Mesothelial cell of epicardium (in vitro differentiated cells): ENCODE measurements around the gene EXOSC1. TPM values are rescaled to one million over a fixed set of nuclear protein-coding genes. Genes with fewer than 3 reads are reported as not detected.
A peak's percentile ranks its signal among the peaks of the same experiment; 100 is the strongest.
"Not testable (repeated sequence)": the region's sequence is repeated elsewhere in the genome, so short reads cannot be mapped to it uniquely, and the experiment has no call there.

ENCODE experiments used
- DNase-seq, 2 experiments: peaks; one replicate each; pipeline ENCODE4 v3.0.0; 2021; ENCODE audit warnings: low spot score in 2 of 2; ENCODE audit not compliant: unreplicated experiment in 2 of 2
- H3K27ac Mint-ChIP-seq: 2 replicates; pipeline ENCODE4 v1.8.0; 2021; ENCODE audit warnings: mixed read lengths
- H3K27me3 Mint-ChIP-seq: 2 replicates; pipeline ENCODE4 v1.8.0; 2021; ENCODE audit warnings: low read depth, mixed read lengths
- H3K36me3 Mint-ChIP-seq: 2 replicates; pipeline ENCODE4 v1.8.0; 2021; ENCODE audit warnings: mixed read lengths
- H3K4me1 Mint-ChIP-seq: 2 replicates; pipeline ENCODE4 v1.8.0; 2021; ENCODE audit warnings: mixed read lengths
- H3K4me3 Mint-ChIP-seq: 2 replicates; pipeline ENCODE4 v1.8.0; 2021; ENCODE audit warnings: mild to moderate bottlenecking, moderate library complexity, mixed read lengths
- H3K9me3 Mint-ChIP-seq: 2 replicates; pipeline ENCODE4 v1.8.0; 2021; ENCODE audit warnings: mixed read lengths
- total RNA-seq: library from RNA; stranded (reverse); gene quantifications from 3 replicates; pipeline ENCODE4 v1.2.1, GENCODE V29; 2021
- TF ChIP-seq, protein P1 (sequence below): fragments of 200-600 bp; sonication (generic); IDR thresholded peaks from one replicate; pipeline ENCODE4 v1.5.0; 2021; ENCODE audit warnings: antibody characterized with exemption; ENCODE audit not compliant: unreplicated experiment

Gene EXOSC1
- total RNA-seq, 1 donor from 2014 or later, result 28.2 TPM

- TF ChIP-seq, protein P1, sequence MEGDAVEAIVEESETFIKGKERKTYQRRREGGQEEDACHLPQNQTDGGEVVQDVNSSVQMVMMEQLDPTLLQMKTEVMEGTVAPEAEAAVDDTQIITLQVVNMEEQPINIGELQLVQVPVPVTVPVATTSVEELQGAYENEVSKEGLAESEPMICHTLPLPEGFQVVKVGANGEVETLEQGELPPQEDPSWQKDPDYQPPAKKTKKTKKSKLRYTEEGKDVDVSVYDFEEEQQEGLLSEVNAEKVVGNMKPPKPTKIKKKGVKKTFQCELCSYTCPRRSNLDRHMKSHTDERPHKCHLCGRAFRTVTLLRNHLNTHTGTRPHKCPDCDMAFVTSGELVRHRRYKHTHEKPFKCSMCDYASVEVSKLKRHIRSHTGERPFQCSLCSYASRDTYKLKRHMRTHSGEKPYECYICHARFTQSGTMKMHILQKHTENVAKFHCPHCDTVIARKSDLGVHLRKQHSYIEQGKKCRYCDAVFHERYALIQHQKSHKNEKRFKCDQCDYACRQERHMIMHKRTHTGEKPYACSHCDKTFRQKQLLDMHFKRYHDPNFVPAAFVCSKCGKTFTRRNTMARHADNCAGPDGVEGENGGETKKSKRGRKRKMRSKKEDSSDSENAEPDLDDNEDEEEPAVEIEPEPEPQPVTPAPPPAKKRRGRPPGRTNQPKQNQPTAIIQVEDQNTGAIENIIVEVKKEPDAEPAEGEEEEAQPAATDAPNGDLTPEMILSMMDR, result no peak
- Mint-ChIP-seq H3K4me1 (no peaks in the 10 kb centered on the region), H3K9me3 (no peaks in the 10 kb centered on the region), H3K27ac (peak overlapping the region; percentile 34), H3K4me3 (no peak overlapping the region), H3K36me3 (peaks cover 11% of the 10 kb centered on the region), H3K27me3 (no peaks in the 10 kb centered on the region)
- no peak for DNase-seq
Observed at GRCh38 chr10:97483921-97484320, 38.1 kb upstream of the EXOSC1 start.

- no peaks in the 10 kb centered on the region for H3K27me3 Mint-ChIP-seq
- H3K4me1 Mint-ChIP-seq, result no peaks in the 10 kb centered on the region
- TF ChIP-seq, protein P1, result no peak
- peaks cover 11% of the 10 kb centered on the region for H3K36me3 Mint-ChIP-seq
- H3K27ac Mint-ChIP-seq, result peak overlapping the region; percentile 34
- H3K4me3 Mint-ChIP-seq, result no peak overlapping the region
- H3K9me3 Mint-ChIP-seq, result no peaks in the 10 kb centered on the region
- DNase-seq, result no peak
Observed at GRCh38 chr10:97483506-97483905, 37.7 kb upstream of the EXOSC1 start.

DNA sequence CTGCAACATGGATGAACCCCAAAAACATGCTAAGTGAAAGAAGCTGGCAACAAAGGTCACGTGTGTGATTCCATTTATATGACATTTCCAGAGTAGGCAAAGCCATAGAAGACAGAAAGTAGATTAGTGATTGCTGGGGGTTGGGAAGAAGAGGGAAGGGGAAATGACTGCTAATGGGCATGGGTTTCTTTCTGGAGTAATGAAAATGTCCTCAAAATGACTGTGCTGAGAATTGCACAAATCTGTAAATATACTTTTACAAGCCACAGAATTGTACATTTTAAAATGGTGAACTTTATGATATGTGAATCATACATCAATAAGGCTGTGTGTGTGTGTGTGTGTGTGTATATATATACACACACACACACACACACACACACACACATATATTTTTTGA, 36.6 kb upstream of the EXOSC1 start:
- Mint-ChIP-seq H3K9me3 (no peaks in the 10 kb centered on the region), H3K27me3 (no peaks in the 10 kb centered on the region), H3K4me3 (no peak overlapping the region), H3K27ac (no peak overlapping the region), H3K36me3 (peaks cover 12% of the 10 kb centered on the region), H3K4me1 (no peaks in the 10 kb centered on the region)
- TF ChIP-seq, protein P1, result no peak
- no peak for DNase-seq

DNA sequence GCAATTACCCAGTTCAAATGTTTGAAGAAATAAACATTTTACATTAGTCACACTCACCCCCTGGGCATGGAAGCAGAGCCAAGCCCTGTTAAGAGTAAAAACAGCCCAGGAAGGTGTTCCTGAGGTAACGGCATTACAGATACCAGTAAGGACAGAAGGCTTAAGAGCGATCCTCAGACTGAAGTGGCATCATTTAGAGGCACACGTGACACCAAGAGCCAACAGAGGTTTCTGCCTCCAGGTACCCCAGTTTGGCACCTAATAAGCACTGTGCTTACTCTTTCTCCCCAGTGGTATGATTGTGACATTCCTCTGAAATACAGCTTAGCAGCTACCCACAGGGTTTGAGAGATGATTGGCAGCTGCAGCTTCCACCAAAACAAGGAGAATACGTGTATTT, 35.3 kb upstream of the EXOSC1 start:
- TF ChIP-seq, protein P1, result no peak
- Mint-ChIP-seq H3K36me3 (peaks cover 15% of the 10 kb centered on the region), H3K27ac (no peak overlapping the region), H3K4me3 (no peak overlapping the region), H3K27me3 (no peaks in the 10 kb centered on the region), H3K4me1 (no peaks in the 10 kb centered on the region), H3K9me3 (no peaks in the 10 kb centered on the region)
- DNase-seq, result no peak

DNA sequence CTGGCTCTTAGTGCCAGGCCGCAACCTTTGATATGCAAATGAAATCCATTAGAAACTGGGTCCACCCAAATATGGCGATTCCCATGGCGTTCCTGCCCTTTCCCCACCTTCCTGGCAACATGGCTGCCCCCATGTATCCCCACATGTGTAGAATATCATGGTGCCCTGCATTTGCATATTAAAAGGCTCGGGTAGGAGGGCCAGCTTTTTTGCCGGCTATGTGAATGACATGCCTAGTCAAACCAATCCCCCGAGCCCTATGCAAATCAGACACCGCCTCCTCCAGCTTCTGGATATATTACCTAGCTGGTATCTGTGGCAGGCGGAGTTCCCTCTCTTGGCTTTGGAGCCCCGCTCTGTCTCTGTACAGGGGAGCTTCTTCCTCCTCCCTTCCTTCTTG, 34.1 kb upstream of the EXOSC1 start:
- peaks cover 20% of the 10 kb centered on the region for H3K36me3 Mint-ChIP-seq
- no peaks in the 10 kb centered on the region for H3K4me1 Mint-ChIP-seq
- peaks cover 1% of the 10 kb centered on the region for H3K9me3 Mint-ChIP-seq
- no peaks in the 10 kb centered on the region for H3K27me3 Mint-ChIP-seq
- TF ChIP-seq, protein P1, result no peak
- no peak overlapping the region for H3K4me3 Mint-ChIP-seq
- no peak overlapping the region for H3K27ac Mint-ChIP-seq
- DNase-seq, result no peak

DNA sequence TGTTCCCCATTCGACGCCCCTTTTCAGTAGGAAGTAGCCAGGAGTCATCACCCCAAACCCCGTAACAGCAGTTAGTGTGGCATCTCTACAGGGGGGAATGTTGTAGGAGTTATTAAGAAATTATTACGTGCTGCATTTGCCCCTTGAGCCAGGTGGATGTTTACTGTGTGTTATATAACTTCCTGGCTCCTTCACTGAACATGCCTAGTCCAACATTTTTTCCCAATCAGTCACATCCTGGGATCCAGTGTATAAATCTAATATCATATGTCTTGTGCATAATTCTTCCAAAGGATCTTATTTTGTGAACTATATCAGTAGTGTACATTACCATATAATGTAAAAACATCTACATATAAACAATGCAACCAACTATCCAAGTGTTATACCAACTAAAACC, 33.6 kb upstream of the EXOSC1 start:
- H3K36me3 Mint-ChIP-seq, result peaks cover 23% of the 10 kb centered on the region
- not testable (repeated sequence) for H3K4me1 Mint-ChIP-seq, H3K4me3 Mint-ChIP-seq, H3K27me3 Mint-ChIP-seq, DNase-seq, H3K27ac Mint-ChIP-seq, H3K9me3 Mint-ChIP-seq
